Measurements from ENCODE around the gene MYO3B.

Gene MYO3B, protein sequence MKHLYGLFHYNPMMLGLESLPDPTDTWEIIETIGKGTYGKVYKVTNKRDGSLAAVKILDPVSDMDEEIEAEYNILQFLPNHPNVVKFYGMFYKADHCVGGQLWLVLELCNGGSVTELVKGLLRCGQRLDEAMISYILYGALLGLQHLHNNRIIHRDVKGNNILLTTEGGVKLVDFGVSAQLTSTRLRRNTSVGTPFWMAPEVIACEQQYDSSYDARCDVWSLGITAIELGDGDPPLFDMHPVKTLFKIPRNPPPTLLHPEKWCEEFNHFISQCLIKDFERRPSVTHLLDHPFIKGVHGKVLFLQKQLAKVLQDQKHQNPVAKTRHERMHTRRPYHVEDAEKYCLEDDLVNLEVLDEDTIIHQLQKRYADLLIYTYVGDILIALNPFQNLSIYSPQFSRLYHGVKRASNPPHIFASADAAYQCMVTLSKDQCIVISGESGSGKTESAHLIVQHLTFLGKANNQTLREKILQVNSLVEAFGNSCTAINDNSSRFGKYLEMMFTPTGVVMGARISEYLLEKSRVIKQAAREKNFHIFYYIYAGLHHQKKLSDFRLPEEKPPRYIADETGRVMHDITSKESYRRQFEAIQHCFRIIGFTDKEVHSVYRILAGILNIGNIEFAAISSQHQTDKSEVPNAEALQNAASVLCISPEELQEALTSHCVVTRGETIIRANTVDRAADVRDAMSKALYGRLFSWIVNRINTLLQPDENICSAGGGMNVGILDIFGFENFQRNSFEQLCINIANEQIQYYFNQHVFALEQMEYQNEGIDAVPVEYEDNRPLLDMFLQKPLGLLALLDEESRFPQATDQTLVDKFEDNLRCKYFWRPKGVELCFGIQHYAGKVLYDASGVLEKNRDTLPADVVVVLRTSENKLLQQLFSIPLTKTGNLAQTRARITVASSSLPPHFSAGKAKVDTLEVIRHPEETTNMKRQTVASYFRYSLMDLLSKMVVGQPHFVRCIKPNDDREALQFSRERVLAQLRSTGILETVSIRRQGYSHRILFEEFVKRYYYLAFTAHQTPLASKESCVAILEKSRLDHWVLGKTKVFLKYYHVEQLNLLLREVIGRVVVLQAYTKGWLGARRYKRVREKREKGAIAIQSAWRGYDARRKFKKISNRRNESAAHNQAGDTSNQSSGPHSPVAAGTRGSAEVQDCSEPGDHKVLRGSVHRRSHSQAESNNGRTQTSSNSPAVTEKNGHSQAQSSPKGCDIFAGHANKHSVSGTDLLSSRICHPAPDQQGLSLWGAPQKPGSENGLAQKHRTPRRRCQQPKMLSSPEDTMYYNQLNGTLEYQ (N-terminal part only)

DNA sequence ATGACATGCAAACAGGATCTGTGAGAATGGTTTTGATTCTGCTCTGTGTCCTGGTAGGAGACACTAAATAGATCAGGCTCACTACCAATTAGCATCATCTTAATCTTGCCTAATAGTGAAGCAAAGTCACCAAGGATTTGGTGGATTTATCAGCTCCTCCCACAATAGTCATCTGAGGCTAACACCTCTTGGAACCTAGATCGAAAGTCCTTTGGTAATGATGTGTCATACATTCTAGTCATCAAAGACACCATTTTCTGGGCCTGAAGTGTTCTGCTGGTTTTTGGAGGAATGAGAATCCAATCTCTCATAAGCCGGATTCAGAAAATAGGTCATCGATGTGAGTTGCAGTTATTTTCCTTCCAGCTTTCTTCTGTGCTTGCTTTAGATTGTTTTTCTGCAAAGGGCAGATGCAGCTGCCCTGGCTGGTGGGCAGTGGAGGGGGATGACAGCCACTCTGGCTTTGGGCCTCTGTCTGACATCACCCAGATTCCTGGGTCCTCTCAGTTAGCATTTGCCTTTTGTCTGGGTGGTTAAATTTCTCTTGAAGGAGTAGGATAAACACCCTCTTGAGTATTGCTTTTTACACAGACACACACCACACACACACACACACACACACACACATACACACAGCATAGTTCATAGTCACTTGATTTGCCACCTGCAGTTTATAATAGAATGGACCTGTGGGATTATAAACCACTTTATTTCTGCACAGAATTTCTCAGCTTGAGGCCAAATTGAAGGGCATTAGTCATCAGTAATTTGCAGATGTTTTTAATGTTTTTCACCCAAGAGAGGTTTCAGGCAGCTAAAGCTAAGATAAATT lies at the start of gene MYO3B:
Gene MYO3B, plus strand, starts transcription at position 198 of the 832 bp plus-strand sequence. Its CDS starts 141 bp downstream, at position 339.
- no peak for DNase-seq

- DNase-seq, result no peak
These were observed 38.5 kb upstream of the MYO3B start for GRCh38 chr2:170139276-170139967.

- no peak for DNase-seq
These were observed 37.4 kb upstream of the MYO3B start for GRCh38 chr2:170140561-170140960.

GRCh38 chr2:170141865-170142264 lies 36.1 kb upstream of the MYO3B start:
- DNase-seq, result no peak

DNA sequence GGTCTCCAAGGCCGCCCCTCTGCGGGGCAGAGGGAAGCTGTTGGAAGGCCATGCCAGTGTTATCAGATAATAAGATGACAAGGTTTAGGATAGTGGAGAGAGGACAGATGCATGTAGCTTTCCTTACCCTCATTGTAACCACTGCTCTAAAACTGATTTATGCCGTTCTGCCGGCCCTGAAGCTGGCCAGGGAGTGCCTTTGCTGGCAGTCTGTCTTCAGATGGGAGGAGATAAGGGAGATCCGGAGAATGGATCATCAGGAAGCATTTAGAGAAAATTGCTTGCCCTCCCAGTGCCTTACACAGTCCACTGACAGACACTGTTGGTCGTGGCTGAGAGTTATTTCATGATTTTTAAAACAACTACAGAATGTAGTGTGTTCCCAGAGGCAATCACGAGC lies 35.4 kb upstream of the MYO3B start:
- no peak for DNase-seq

GRCh38 chr2:170143045-170143717 lies 34.8 kb upstream of the MYO3B start:
- no peak for DNase-seq

- no peak for DNase-seq
These were observed 33.2 kb upstream of the MYO3B start for GRCh38 chr2:170144761-170145160.

GRCh38 chr2:170145191-170145590 lies 32.8 kb upstream of the MYO3B start:
- no peak for DNase-seq

- DNase-seq, result no peak
These were observed 32.1 kb upstream of the MYO3B start for GRCh38 chr2:170145675-170146432.

- no peak for DNase-seq
These were observed 31.2 kb upstream of the MYO3B start for GRCh38 chr2:170146784-170147183.

- DNase-seq, result no peak
These were observed 30.4 kb upstream of the MYO3B start for GRCh38 chr2:170147576-170147975.

DNA sequence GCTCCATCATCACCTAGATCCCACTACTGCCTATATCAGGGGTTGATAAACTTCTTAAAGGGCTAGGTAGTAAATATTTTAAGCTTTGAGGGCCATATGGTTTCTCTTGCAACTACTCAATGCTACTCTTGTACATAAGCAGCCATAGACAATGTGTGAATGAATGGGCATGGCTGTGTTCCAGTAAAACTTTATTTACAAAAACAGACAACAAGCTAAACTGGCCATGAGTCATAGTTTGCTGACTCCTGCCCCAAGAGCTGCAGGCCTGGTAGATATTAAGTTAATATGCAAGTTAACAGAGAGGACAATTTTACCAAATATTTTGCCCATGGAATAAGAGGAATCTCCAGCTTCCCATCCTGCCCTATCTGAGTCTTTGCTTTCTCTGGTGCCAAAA lies 29.8 kb upstream of the MYO3B start:
- no peak for DNase-seq

GRCh38 chr2:170152421-170152820 lies 25.5 kb upstream of the MYO3B start:
- no peak for DNase-seq

GRCh38 chr2:170155022-170155722 lies 22.8 kb upstream of the MYO3B start:
- DNase-seq, result no peak

GRCh38 chr2:170155723-170156253 lies 22.2 kb upstream of the MYO3B start:
- DNase-seq, result no peak

DNA sequence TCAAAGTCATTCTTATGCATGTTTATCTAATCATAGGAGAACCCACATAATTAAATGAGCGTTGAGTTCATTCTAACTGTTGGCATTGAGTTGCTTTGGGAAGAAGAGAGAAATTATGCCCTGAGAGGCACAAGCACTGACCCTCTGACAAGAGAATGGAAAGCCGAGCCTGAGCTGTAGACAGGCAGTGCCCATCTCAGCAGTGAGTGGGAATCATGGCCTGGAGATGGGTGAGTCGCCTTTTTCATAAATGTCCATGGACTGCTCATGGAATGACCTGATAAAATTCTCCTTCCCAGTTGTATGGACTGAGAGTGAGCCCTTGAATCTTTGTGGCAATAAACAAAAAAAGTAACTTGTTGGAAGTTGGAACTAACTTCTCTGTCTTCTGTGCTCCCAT lies 21.4 kb upstream of the MYO3B start:
- DNase-seq, result no peak

- DNase-seq, result no peak
These were observed 20.8 kb upstream of the MYO3B start for GRCh38 chr2:170157025-170157684.

DNA sequence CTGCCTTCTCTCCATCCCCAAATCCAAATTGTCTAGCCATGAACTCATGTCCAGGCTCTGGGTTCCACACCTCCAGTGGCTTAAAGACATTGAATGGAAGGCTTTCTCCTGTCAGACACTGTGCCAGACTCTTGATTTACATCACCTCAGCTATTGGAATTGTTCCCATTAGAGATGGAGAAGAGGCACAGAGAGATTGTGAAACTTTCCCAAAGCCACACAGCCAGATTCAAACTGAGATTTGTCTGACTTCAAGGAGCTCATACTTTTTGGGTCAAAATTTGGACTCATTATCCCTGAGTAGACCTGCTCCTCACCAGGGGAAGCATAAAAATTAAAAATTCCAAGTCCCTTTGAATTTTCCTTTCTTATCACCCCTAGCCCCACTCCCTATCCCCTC lies 18.9 kb upstream of the MYO3B start:
- no peak for DNase-seq

Data from activated effector memory CD4-positive, alpha-beta T cell treated with anti-CD3 and anti-CD28 coated beads, Interleukin-2, amount 50 U/mL, for 16 hours (primary cell).